H9 (cell line): ENCODE results near the gene ZNF423. TPM values are rescaled to one million over a fixed set of nuclear protein-coding genes. Genes with fewer than 3 reads are reported as not detected.

Experiments used
- DNase-seq: peaks from one replicate; pipeline ENCODE4 v3.0.0-alpha.2; 2017
- H2AFZ ChIP-seq: one replicate; pipeline ENCODE4 v1.6.1; 2013; ENCODE audit warnings: mild to moderate bottlenecking, low read length, control low read depth, moderate library complexity
- H2AK5ac ChIP-seq: 2 replicates; pipeline ENCODE4 v1.6.1; 2013; ENCODE audit warnings: low read length, control low read depth, mixed read lengths; ENCODE audit not compliant: insufficient read length
- H2BK120ac ChIP-seq: one replicate; pipeline ENCODE4 v1.6.1; 2013; ENCODE audit warnings: low read depth, mild to moderate bottlenecking, low read length, control low read depth, inconsistent platforms; ENCODE audit not compliant: poor library complexity, severe bottlenecking
- H2BK12ac ChIP-seq: 2 replicates; pipeline ENCODE4 v1.6.1; 2013; ENCODE audit warnings: low read length, control low read depth, mixed read lengths, low read depth; ENCODE audit not compliant: insufficient read length
- H2BK15ac ChIP-seq: 2 replicates; pipeline ENCODE4 v1.6.1; 2013; ENCODE audit warnings: low read depth, low read length, control low read depth
- H2BK20ac ChIP-seq: one replicate; pipeline ENCODE4 v1.6.1; 2013; ENCODE audit warnings: low read depth, mild to moderate bottlenecking, low read length, control low read depth, inconsistent platforms; ENCODE audit not compliant: poor library complexity, severe bottlenecking
- H2BK5ac ChIP-seq: 2 replicates; pipeline ENCODE4 v1.6.1; 2013; ENCODE audit warnings: low read length, control low read depth, mixed read lengths; ENCODE audit not compliant: insufficient read length
- H3K14ac ChIP-seq: 2 replicates; pipeline ENCODE4 v1.6.1; 2013; ENCODE audit warnings: low read length, control low read depth; ENCODE audit not compliant: insufficient read depth
- H3K18ac ChIP-seq: 2 replicates; pipeline ENCODE4 v1.6.1; 2013; ENCODE audit warnings: low read depth, mild to moderate bottlenecking, mixed read lengths, low read length, control low read depth; ENCODE audit not compliant: insufficient read length
- H3K23ac ChIP-seq: 2 replicates; pipeline ENCODE4 v1.6.1; 2013; ENCODE audit warnings: low read length, control low read depth, mixed read lengths, low read depth; ENCODE audit not compliant: insufficient read length
- H3K23me2 ChIP-seq: 2 replicates; pipeline ENCODE4 v1.6.1; 2013; ENCODE audit warnings: low read depth, mild to moderate bottlenecking, mixed read lengths, low read length, control low read depth; ENCODE audit not compliant: insufficient read length, poor library complexity, severe bottlenecking
- H3K27ac ChIP-seq: 2 replicates; pipeline ENCODE4 v1.5.1; 2013; ENCODE audit warnings: low read length, control low read depth, mixed read lengths, low read depth; ENCODE audit not compliant: insufficient read length
- H3K27me3 ChIP-seq: 2 replicates; pipeline ENCODE4 v1.6.1; 2013; ENCODE audit warnings: low read length, control low read depth, inconsistent platforms; ENCODE audit not compliant: insufficient read depth
- H3K4ac ChIP-seq: 2 replicates; pipeline ENCODE4 v1.6.1; 2013; ENCODE audit warnings: low read depth, mild to moderate bottlenecking, control low read depth, inconsistent platforms, low read length, moderate library complexity
- H3K4me1 ChIP-seq: 2 replicates; pipeline ENCODE4 v1.6.1; 2013; ENCODE audit warnings: low read length, control low read depth, inconsistent platforms; ENCODE audit not compliant: insufficient read depth
- H3K4me2 ChIP-seq: 2 replicates; pipeline ENCODE4 v1.6.1; 2013; ENCODE audit warnings: low read length, control low read depth, mixed read lengths; ENCODE audit not compliant: insufficient read length, insufficient read depth
- H3K56ac ChIP-seq: 2 replicates; pipeline ENCODE4 v1.6.1; 2013; ENCODE audit warnings: low read depth, mild to moderate bottlenecking, mixed read lengths, low read length, control low read depth; ENCODE audit not compliant: insufficient read length
- H3K79me1 ChIP-seq: 2 replicates; pipeline ENCODE4 v1.6.1; 2013; ENCODE audit warnings: low read depth, mild to moderate bottlenecking, moderate library complexity, low read length, control low read depth, inconsistent platforms; ENCODE audit not compliant: insufficient read depth, poor library complexity, severe bottlenecking
- H3K79me2 ChIP-seq: 2 replicates; pipeline ENCODE4 v1.6.1; 2013; ENCODE audit warnings: low read length, control low read depth, inconsistent platforms; ENCODE audit not compliant: insufficient read depth
- H3K9ac ChIP-seq: 2 replicates; pipeline ENCODE4 v1.6.1; 2013; ENCODE audit warnings: low read length, control low read depth, mixed read lengths; ENCODE audit not compliant: insufficient read length; ENCODE audit errors: extremely low read depth
- H3K9me3 ChIP-seq: one replicate; pipeline ENCODE4 v1.6.1; 2013; ENCODE audit warnings: low read depth, low read length, inconsistent platforms; ENCODE audit not compliant: control insufficient read depth
- H3T11ph ChIP-seq: one replicate; pipeline ENCODE4 v1.6.1; 2013; ENCODE audit warnings: mild to moderate bottlenecking, low read length, control low read depth, inconsistent platforms
- H4K20me1 ChIP-seq: one replicate; pipeline ENCODE4 v1.6.1; 2013; ENCODE audit not compliant: control insufficient read depth, insufficient read length, insufficient read depth
- H4K5ac ChIP-seq: 2 replicates; pipeline ENCODE4 v1.6.1; 2013; ENCODE audit warnings: low read depth, mild to moderate bottlenecking, mixed read lengths, low read length, control low read depth; ENCODE audit not compliant: insufficient read length
- H4K8ac ChIP-seq: replicated peaks from 2 replicates; pipeline ENCODE4 v1.6.1; 2013; ENCODE audit warnings: low read length, control low read depth, mixed read lengths, low read depth; ENCODE audit not compliant: insufficient read length
- H4K91ac ChIP-seq: 2 replicates; pipeline ENCODE4 v1.6.1; 2013; ENCODE audit warnings: low read depth, mild to moderate bottlenecking, moderate library complexity, mixed read lengths, low read length, control low read depth; ENCODE audit not compliant: insufficient read length
- H3K27ac Mint-ChIP-seq, 3 experiments: 2 replicates in 2 of 3; 3 replicates in 1 of 3; pipeline ENCODE4 v1.8.0; 2020 to 2021; ENCODE audit warnings: mixed read lengths in 3 of 3, mild to moderate bottlenecking in 1 of 3, moderate library complexity in 1 of 3
- H3K27me3 Mint-ChIP-seq: 2 replicates; pipeline ENCODE4 v1.8.0; 2021; ENCODE audit warnings: low read depth, mild to moderate bottlenecking, moderate library complexity, mixed read lengths
- H3K36me3 Mint-ChIP-seq, 3 experiments: 2 replicates in 2 of 3; 3 replicates in 1 of 3; pipeline ENCODE4 v1.8.0; 2020 to 2021; ENCODE audit warnings: low read depth in 3 of 3, mixed read lengths in 3 of 3; ENCODE audit not compliant: insufficient read depth in 1 of 3
- H3K4me1 Mint-ChIP-seq, 2 experiments: 2 replicates each; pipeline ENCODE4 v1.8.0; 2020; ENCODE audit warnings: mixed read lengths in 2 of 2
- H3K4me3 Mint-ChIP-seq, 2 experiments: 2 replicates in 1 of 2; 3 replicates in 1 of 2; pipeline ENCODE4 v1.8.0; 2020 to 2021; ENCODE audit warnings: mild to moderate bottlenecking in 2 of 2, mixed read lengths in 2 of 2, moderate library complexity in 1 of 2
- H3K9me3 Mint-ChIP-seq, 2 experiments: 2 replicates in 1 of 2; 3 replicates in 1 of 2; pipeline ENCODE4 v1.8.0; 2020; ENCODE audit warnings: mild to moderate bottlenecking in 2 of 2, mixed read lengths in 2 of 2, moderate library complexity in 1 of 2
- WGBS: extraction: QIAGEN DNeasy Blood & Tissue Kit; methylation state at CpG from one replicate; pipeline ENCODE4 v1.1.7; 2013; ENCODE audit warnings: missing lambda C conversion rate, low lambda C conversion rate, mixed read lengths; ENCODE audit not compliant: insufficient read length; ENCODE audit errors: extremely low coverage; 5-methylcytosine and 5-hydroxymethylcytosine counted together
- total RNA-seq: library from RNA; stranded (reverse); gene quantifications from 2 replicates; pipeline ENCODE4 v1.2.1, GENCODE V29; 2021
- TF ChIP-seq, protein P1 (sequence below): fragments of 200-600 bp; sonication (generic); conservative IDR thresholded peaks from 3 replicates; pipeline ENCODE4 v1.8.0; 2021; ENCODE audit warnings: antibody characterized with exemption, mild to moderate bottlenecking

The ZNF423 gene
- total RNA-seq, 1 experiment from 2014 or later, result 51.5 TPM

DNA sequence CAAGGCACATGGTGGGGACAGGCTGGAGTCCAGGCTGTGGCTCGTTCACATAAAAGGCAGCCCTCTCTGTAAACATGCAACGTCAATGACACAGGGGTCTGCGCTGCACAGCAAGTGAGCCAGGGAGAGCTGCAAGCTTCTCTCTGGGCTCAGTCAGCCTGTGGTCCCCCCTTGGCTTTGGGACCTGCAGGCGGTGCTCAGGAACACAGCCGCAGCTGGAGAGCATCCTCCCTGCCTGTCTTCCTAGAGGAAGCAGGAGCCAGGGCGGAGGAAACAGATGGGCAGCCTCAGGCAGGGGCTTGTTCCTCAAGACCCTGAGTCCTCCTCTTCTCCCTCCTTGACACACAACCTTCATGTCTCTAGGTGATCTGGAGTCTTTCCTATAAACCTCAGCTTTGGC is 254.3 kb downstream of the ZNF423 start:
- Histone ChIP-seq H2AK5ac (no peak overlapping the region), H2BK12ac (no peak overlapping the region), H3K23me2 (no peaks in the 10 kb centered on the region), H3K56ac (no peak overlapping the region), H3K18ac (no peak overlapping the region), H3K9ac (no peak overlapping the region), H3K14ac (no peak overlapping the region), H3K4ac (no peak overlapping the region), H3K27ac (no peak overlapping the region), H4K5ac (no peak overlapping the region), H3K27me3 (no peaks in the 10 kb centered on the region), H3K4me2 (no peak overlapping the region), H2BK5ac (no peak overlapping the region), H4K8ac (no peak overlapping the region), H3T11ph (no peak overlapping the region), H2BK20ac (no peak overlapping the region), H2BK15ac (no peak overlapping the region), H3K79me1 (no peaks in the 10 kb centered on the region), H3K9me3 (no peaks in the 10 kb centered on the region), H2AFZ (no peak overlapping the region), H3K23ac (no peak overlapping the region), H2BK120ac (no peak overlapping the region), H3K79me2 (no peaks in the 10 kb centered on the region), H3K4me1 (peaks cover 5% of the 10 kb centered on the region; the same call in 1 of the 2 replicates), H4K20me1 (no peaks in the 10 kb centered on the region), H4K91ac (no peak overlapping the region)
- no CpG with 5 or more reads among the region's 6 CpGs for WGBS
- Mint-ChIP-seq H3K4me3 (no peak overlapping the region), H3K4me1 (peaks cover 28 to 34% of the 10 kb centered on the region in 2 experiments), H3K9me3 (no peaks in the 10 kb centered on the region), H3K27ac (no peak overlapping the region), H3K36me3 (no peaks in the 10 kb centered on the region; a peak in 1 of 7 replicates), H3K27me3 (no peaks in the 10 kb centered on the region; the same call in 1 of the 2 replicates)
- peak; percentile 17 for DNase-seq
- TF ChIP-seq, protein P1, sequence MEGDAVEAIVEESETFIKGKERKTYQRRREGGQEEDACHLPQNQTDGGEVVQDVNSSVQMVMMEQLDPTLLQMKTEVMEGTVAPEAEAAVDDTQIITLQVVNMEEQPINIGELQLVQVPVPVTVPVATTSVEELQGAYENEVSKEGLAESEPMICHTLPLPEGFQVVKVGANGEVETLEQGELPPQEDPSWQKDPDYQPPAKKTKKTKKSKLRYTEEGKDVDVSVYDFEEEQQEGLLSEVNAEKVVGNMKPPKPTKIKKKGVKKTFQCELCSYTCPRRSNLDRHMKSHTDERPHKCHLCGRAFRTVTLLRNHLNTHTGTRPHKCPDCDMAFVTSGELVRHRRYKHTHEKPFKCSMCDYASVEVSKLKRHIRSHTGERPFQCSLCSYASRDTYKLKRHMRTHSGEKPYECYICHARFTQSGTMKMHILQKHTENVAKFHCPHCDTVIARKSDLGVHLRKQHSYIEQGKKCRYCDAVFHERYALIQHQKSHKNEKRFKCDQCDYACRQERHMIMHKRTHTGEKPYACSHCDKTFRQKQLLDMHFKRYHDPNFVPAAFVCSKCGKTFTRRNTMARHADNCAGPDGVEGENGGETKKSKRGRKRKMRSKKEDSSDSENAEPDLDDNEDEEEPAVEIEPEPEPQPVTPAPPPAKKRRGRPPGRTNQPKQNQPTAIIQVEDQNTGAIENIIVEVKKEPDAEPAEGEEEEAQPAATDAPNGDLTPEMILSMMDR, result no peak
